ENCODE results near the gene TTLL11.
"Not testable (repeated sequence)": the region's sequence is repeated elsewhere in the genome, so short reads cannot be mapped to it uniquely, and the experiment has no call there.

The TTLL11 gene

GRCh38 chr9:121896545-121896943 lies 196.6 kb downstream of the TTLL11 start:
- no peak for DNase-seq

- DNase-seq, result no peak
Observed at GRCh38 chr9:121895818-121896544, 197.1 kb downstream of the TTLL11 start.

GRCh38 chr9:121895358-121895757 lies 197.8 kb downstream of the TTLL11 start:
- DNase-seq, result no peak

GRCh38 chr9:121894380-121894779 lies 198.7 kb downstream of the TTLL11 start:
- not testable (repeated sequence) for DNase-seq

GRCh38 chr9:121893786-121894185 lies 199.3 kb downstream of the TTLL11 start:
- no peak for DNase-seq

GRCh38 chr9:121892706-121893105 lies 200.4 kb downstream of the TTLL11 start:
- DNase-seq, result no peak

- DNase-seq, result no peak
Observed at GRCh38 chr9:121890746-121891145, 202.4 kb downstream of the TTLL11 start.

- DNase-seq, result no peak
Observed at GRCh38 chr9:121889990-121890563, 203.0 kb downstream of the TTLL11 start.

- no peak for DNase-seq
Observed at GRCh38 chr9:121888438-121888775, 204.7 kb downstream of the TTLL11 start.

- DNase-seq, result no peak
Observed at GRCh38 chr9:121887553-121888437, 205.3 kb downstream of the TTLL11 start.

- DNase-seq, result peak; percentile 38
Observed at GRCh38 chr9:121886759-121887485, 206.2 kb downstream of the TTLL11 start.

GRCh38 chr9:121885345-121885901 lies 207.7 kb downstream of the TTLL11 start:
- no peak for DNase-seq

- no peak for DNase-seq
Observed at GRCh38 chr9:121884057-121884541, 209.0 kb downstream of the TTLL11 start.

- DNase-seq, result no peak
Observed at GRCh38 chr9:121883281-121884056, 209.6 kb downstream of the TTLL11 start.

GRCh38 chr9:121881920-121882500 lies 211.1 kb downstream of the TTLL11 start:
- DNase-seq, result no peak

GRCh38 chr9:121880343-121880898 lies 212.7 kb downstream of the TTLL11 start:
- DNase-seq, result no peak

- no peak for DNase-seq
Observed at GRCh38 chr9:121878271-121878822, 214.8 kb downstream of the TTLL11 start.

GRCh38 chr9:121876658-121877271 lies 216.3 kb downstream of the TTLL11 start:
- no peak for DNase-seq

- DNase-seq, result no peak
Observed at GRCh38 chr9:121876255-121876654, 216.9 kb downstream of the TTLL11 start.

- no peak for DNase-seq
Observed at GRCh38 chr9:121874524-121874923, 218.6 kb downstream of the TTLL11 start.

Data from stimulated activated CD4-positive, alpha-beta T cell treated with anti-CD3 and anti-CD28 coated beads, Interleukin-1b, Interleukin-23, amount 100 ng/mL, for 48 hours (primary cell).